Nephron (organoid): Measurements from ENCODE around the gene WWOX.
"Not testable (repeated sequence)": the region's sequence is repeated elsewhere in the genome, so short reads cannot be mapped to it uniquely, and the experiment has no call there.

Experiments used
- H3K27ac Mint-ChIP-seq, 3 experiments: 2 replicates each; pipeline ENCODE4 v1.8.0; 2020; ENCODE audit warnings: mixed read lengths in 3 of 3, mild to moderate bottlenecking in 2 of 3, moderate library complexity in 1 of 3
- H3K27me3 Mint-ChIP-seq: 2 replicates; pipeline ENCODE4 v1.8.0; 2021; ENCODE audit warnings: low read depth, mild to moderate bottlenecking, moderate library complexity, mixed read lengths
- H3K36me3 Mint-ChIP-seq: 2 replicates; pipeline ENCODE4 v1.8.0; 2020; ENCODE audit warnings: low read depth, mixed read lengths
- H3K4me1 Mint-ChIP-seq: 2 replicates; pipeline ENCODE4 v1.8.0; 2020; ENCODE audit warnings: mixed read lengths
- H3K4me3 Mint-ChIP-seq, 3 experiments: 2 replicates each; pipeline ENCODE4 v1.8.0; 2020; ENCODE audit warnings: mild to moderate bottlenecking in 3 of 3, mixed read lengths in 3 of 3, moderate library complexity in 2 of 3
- H3K9me3 Mint-ChIP-seq: 2 replicates; pipeline ENCODE4 v1.8.0; 2020; ENCODE audit warnings: mixed read lengths
- TF ChIP-seq, protein P1 (sequence below), 3 experiments: fragments of 200-600 bp; sonication (generic); IDR thresholded peaks; one replicate each; pipeline ENCODE4 v1.5.0; 2021; ENCODE audit warnings: antibody characterized with exemption in 3 of 3; ENCODE audit not compliant: unreplicated experiment in 3 of 3

The WWOX gene

DNA sequence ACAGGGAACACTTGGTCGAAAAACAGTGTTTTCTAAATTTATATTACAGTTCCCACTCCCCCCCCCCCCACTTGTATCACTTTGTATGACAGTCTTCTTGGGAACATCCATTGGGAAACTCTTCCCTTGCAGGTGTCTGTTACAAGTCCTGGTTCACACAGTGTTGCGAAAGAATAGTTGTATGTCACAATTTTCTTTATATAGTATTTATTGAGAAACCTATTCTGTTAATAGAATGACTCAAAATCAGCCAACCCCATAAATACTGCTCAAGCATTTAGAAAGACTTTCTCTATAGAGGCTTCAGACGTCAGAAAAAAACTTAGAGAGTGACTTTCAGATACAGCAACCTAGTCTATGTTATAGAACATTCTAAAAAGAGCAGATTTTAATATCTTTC is 414.4 kb downstream of the WWOX start:
- Mint-ChIP-seq H3K27me3 (peaks cover 28% of the 10 kb centered on the region), H3K4me3 (no peak overlapping the region), H3K36me3 (no peaks in the 10 kb centered on the region), H3K9me3 (no peaks in the 10 kb centered on the region), H3K27ac (no peak overlapping the region), H3K4me1 (peaks cover 6% of the 10 kb centered on the region)
- TF ChIP-seq, protein P1, sequence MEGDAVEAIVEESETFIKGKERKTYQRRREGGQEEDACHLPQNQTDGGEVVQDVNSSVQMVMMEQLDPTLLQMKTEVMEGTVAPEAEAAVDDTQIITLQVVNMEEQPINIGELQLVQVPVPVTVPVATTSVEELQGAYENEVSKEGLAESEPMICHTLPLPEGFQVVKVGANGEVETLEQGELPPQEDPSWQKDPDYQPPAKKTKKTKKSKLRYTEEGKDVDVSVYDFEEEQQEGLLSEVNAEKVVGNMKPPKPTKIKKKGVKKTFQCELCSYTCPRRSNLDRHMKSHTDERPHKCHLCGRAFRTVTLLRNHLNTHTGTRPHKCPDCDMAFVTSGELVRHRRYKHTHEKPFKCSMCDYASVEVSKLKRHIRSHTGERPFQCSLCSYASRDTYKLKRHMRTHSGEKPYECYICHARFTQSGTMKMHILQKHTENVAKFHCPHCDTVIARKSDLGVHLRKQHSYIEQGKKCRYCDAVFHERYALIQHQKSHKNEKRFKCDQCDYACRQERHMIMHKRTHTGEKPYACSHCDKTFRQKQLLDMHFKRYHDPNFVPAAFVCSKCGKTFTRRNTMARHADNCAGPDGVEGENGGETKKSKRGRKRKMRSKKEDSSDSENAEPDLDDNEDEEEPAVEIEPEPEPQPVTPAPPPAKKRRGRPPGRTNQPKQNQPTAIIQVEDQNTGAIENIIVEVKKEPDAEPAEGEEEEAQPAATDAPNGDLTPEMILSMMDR (IDR thresholded peaks at IDR 0.05; ENCODE audit: unreplicated experiment in 3 of 3) = no peak

DNA sequence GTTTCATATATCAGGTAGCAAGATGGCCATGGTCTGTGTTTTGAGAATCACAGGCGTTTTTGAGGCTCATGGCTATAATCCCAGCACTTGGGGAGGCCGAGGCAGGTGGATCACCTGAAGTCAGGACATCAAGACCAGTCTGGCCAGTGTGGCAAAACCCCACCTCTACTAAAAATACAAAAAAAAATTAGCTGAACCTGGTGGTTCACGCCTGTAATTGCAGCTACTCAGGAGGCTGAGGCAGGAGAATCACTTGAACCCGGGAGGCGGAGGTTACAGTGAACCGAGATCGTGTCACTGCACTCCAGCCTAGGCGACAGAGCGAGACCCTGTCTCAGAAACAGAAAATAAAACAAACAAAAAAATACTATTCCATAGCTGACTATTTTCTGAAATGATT is 415.4 kb downstream of the WWOX start:
- H3K27me3 Mint-ChIP-seq = peaks cover 26% of the 10 kb centered on the region
- not testable (repeated sequence) for H3K27ac Mint-ChIP-seq, H3K9me3 Mint-ChIP-seq, H3K4me1 Mint-ChIP-seq, H3K4me3 Mint-ChIP-seq, H3K36me3 Mint-ChIP-seq
- TF ChIP-seq, protein P1 (IDR thresholded peaks at IDR 0.05; ENCODE audit: unreplicated experiment in 3 of 3) = peak in 2 of 3 experiments; percentile 16 to 26

DNA sequence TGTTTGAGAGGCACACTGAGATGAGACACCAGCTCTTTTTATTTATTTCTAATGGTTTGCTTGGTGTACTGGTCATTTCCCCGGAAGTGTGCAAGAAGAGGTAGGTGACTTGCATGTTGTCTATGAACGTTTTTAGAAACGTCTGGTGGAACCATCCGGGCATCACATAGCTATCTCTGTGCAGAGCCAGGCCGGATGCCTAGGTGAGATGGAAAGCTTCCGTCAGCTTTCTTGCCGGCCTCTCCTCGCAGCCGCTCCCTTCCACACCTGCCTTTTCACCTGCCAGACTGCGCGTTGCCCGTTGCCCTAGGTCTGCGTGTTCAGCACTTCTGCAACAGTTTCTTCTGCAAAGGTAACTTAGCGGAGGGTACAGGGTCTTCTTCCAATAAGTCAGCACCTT is 416.0 kb downstream of the WWOX start:
- Mint-ChIP-seq H3K27me3 (peaks cover 21% of the 10 kb centered on the region), H3K4me3 (no peak overlapping the region), H3K9me3 (no peaks in the 10 kb centered on the region), H3K36me3 (no peaks in the 10 kb centered on the region), H3K27ac (no peak overlapping the region), H3K4me1 (peaks cover 6% of the 10 kb centered on the region)
- TF ChIP-seq, protein P1 (IDR thresholded peaks at IDR 0.05; ENCODE audit: unreplicated experiment in 3 of 3) = no peak

DNA sequence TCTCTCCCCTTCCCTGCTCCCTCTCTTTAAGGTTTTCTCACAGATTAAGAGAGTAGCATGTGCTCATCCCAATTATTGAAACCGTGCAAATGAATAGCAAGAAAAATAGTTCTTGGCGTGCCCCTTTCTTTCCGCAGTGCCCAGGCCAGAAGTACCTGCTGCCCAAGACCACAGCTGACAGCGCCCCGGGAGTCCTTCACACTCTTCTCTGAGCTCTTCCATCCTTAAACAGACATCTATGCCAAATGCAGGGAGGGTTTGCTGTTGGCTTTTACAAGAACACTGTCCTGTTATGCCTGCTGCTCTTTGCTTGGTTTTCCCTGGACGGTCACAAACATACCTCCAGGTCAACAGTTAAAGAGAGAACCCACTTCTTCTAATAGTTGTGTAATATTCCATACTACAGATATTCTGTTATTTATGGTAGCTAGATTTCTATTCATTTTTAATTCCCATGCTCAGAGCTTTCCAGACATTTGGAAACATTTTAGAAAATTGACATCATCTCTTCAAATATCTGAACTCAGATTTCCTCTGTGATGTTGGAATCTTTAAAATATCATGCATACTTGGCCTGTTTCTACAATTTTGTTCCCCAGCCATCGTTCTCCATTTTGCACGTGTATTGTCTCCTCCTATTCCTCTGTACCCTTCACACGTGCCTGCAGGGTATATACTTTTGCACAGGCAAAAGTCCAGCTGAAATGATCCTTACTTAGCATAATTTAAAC is 416.7 kb downstream of the WWOX start:
- Mint-ChIP-seq H3K36me3 (no peaks in the 10 kb centered on the region), H3K27me3 (peaks cover 18% of the 10 kb centered on the region), H3K4me3 (no peak overlapping the region), H3K27ac (no peak overlapping the region), H3K4me1 (peaks cover 6% of the 10 kb centered on the region), H3K9me3 (no peaks in the 10 kb centered on the region)
- TF ChIP-seq, protein P1 (IDR thresholded peaks at IDR 0.05; ENCODE audit: unreplicated experiment in 3 of 3) = no peak

GRCh38 chr16:78519896-78520295 is 420.4 kb downstream of the WWOX start:
- Mint-ChIP-seq H3K4me3 (no peak overlapping the region), H3K36me3 (no peaks in the 10 kb centered on the region), H3K27me3 (peaks cover 14% of the 10 kb centered on the region), H3K9me3 (no peaks in the 10 kb centered on the region), H3K27ac (no peak overlapping the region), H3K4me1 (peaks cover 19% of the 10 kb centered on the region)
- TF ChIP-seq, protein P1 (IDR thresholded peaks at IDR 0.05; ENCODE audit: unreplicated experiment in 3 of 3) = no peak

DNA sequence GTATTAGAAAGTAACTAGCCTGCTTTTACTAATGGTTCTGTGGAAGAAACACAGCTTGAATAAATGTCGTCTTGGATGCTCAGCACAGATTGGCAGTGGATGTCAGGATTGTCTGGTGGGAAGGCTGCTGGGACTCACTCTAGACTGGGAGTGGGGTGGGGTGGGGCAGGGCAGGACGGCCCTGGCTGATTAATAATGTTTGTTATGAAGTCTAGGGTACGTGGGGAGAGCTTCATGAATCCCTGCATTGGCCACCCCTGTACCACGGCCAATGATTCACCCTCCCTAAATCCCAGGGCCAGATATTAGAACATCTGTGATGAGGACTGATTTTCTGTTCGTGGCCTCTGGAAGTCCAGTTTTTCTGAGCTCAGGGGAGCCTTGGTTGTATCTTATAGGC is 421.0 kb downstream of the WWOX start:
- no peaks in the 10 kb centered on the region for H3K9me3 Mint-ChIP-seq
- H3K27ac Mint-ChIP-seq = no peak overlapping the region
- H3K36me3 Mint-ChIP-seq = no peaks in the 10 kb centered on the region
- peaks cover 19% of the 10 kb centered on the region for H3K4me1 Mint-ChIP-seq
- H3K27me3 Mint-ChIP-seq = peaks cover 14% of the 10 kb centered on the region
- TF ChIP-seq, protein P1 (IDR thresholded peaks at IDR 0.05; ENCODE audit: unreplicated experiment in 3 of 3) = no peak
- H3K4me3 Mint-ChIP-seq = no peak overlapping the region
